Measurements from ENCODE around the gene PUSL1.
A peak's percentile ranks its signal among the peaks of the same experiment; 100 is the strongest.
"Not testable (repeated sequence)": the region's sequence is repeated elsewhere in the genome, so short reads cannot be mapped to it uniquely, and the experiment has no call there.

PUSL1 gene

DNA sequence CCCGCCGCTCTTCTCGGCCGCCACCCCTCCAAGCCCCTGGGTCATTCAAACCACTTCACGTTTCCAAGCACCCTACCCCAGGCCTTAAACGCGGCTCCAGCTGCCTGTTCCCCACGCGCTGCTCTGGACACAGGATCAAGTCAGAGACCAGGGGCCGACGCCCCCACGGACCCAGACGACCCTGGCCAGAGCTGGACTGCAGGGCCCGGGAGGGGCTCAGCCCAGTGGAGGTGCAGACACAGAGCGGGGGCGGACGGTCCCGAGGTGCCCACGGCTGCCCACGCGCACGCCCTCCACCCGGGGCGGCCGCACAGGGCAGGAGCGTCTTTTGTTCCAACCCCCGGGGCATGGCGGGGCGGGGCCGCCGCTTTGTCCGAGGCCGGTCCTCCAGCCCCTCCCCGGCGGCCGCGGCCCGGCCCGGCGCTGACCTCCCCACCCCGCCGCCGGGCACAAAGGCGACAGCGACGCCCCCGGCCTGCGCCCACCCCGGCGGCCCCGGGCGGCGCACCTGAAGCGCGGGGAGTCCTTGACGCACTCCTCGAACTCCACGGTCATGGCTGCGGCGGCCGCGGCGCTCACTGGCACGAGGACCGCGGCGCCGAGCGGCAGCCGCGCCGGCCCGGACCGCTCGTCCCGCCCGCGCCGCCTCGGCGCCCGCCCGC, 1.0 kb upstream of the PUSL1 start:
- H3K27ac Mint-ChIP-seq: peak overlapping the region; percentile 76
- no peaks in the 10 kb centered on the region for H3K36me3 Mint-ChIP-seq (ENCODE audit: low read depth)
- no peaks in the 10 kb centered on the region for H3K9me3 Mint-ChIP-seq
- H3K4me3 Mint-ChIP-seq: peak overlapping the region; percentile 81
- no peaks in the 10 kb centered on the region for H3K27me3 Mint-ChIP-seq (ENCODE audit: low read depth)
- peaks cover 14% of the 10 kb centered on the region for H3K4me1 Mint-ChIP-seq (ENCODE audit: low read depth)

DNA sequence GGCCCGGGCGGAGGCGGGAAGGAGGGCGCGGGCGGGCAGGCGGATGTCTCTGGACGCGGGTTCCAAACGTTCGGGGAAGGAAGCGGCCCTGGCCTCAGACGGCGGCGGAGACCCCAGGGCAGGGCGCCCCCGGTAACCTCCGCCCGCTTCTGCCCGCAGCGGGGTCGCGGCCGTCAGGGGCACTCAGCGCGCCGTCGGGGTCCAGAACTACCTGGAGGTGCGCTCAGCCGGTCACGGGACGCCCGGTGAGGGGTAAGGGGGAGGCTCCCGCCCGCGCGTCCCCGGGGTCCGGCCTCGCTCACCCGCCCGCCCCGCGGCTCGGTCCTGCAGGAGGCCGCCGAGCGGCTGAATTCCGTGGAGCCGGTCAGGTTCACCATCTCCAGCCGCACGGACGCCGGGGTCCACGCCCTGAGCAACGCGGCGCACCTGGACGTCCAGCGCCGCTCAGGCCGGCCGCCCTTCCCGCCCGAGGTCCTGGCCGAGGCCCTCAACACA, 406 bp downstream of the PUSL1 start:
- H3K4me3 Mint-ChIP-seq: peak overlapping the region; percentile 81
- H3K4me1 Mint-ChIP-seq (ENCODE audit: low read depth): peaks cover 14% of the 10 kb centered on the region
- H3K36me3 Mint-ChIP-seq (ENCODE audit: low read depth): peaks cover 5% of the 10 kb centered on the region
- no peaks in the 10 kb centered on the region for H3K9me3 Mint-ChIP-seq
- H3K27me3 Mint-ChIP-seq (ENCODE audit: low read depth): no peaks in the 10 kb centered on the region
- peak overlapping the region; percentile 70 for H3K27ac Mint-ChIP-seq

DNA sequence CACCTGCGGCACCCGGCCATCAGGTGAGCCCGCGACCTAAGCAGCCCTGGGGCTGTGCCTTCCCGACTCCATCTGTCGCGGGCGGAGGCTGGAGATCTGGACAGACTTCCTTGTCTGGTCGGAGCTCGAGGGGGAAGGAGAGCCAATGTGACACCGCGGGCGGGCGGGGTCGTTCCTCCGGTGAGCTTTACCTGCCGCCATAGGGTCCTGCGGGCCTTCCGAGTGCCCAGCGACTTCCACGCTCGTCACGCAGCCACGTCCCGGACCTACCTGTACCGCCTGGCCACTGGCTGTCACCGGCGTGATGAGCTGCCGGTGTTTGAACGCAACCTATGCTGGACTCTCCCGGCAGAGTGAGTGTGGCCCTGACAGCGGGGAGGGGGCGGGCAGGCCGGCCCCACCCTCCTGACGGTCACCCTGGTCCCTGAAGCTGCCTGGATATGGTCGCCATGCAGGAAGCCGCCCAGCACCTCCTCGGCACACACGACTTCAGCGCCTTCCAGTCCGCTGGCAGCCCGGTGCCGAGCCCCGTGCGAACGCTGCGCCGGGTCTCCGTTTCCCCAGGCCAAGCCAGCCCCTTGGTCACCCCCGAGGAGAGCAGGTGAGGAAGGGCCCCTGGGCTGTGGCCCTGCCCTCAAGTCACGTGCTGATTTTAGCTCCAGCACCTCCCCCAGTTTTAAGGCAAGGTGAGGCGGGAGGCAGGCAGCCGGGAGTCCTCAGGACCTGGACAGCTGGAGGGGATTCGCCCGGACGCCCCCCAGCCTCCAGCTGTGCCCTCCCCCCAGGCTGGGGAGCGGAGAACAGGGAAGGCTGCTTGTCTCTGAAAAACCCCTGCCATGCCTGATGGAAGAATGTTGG, 1.1 kb downstream of the PUSL1 start:
- peak overlapping the region; percentile 36 for H3K27ac Mint-ChIP-seq
- H3K9me3 Mint-ChIP-seq: no peaks in the 10 kb centered on the region
- peaks cover 5% of the 10 kb centered on the region for H3K36me3 Mint-ChIP-seq (ENCODE audit: low read depth)

DNA sequence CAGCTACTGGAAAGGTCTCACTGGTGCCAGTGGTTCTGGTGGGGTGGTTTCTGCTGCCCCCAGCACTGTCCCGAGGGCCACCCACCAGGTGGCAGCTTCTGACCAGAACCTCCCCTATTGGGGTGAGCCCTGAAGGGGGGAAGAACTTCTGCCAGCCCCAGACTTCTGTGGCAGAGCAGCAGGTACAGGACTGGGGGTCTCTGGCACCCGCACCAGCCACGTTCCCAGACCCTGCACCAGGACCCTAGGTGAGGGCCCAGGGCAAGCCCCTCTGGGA, 1.6 kb downstream of the PUSL1 start:
- Mint-ChIP-seq H3K4me1 (ENCODE audit: low read depth) (peaks cover 14% of the 10 kb centered on the region), H3K27me3 (ENCODE audit: low read depth) (no peaks in the 10 kb centered on the region), H3K4me3 (peak overlapping the region; percentile 68), H3K9me3 (no peaks in the 10 kb centered on the region), H3K27ac (no peak overlapping the region), H3K36me3 (ENCODE audit: low read depth) (peaks cover 5% of the 10 kb centered on the region)

More for the DNA sequence above, 1.1 kb downstream of the PUSL1 start:
- Mint-ChIP-seq H3K27me3 (ENCODE audit: low read depth) (no peaks in the 10 kb centered on the region), H3K4me1 (ENCODE audit: low read depth) (peaks cover 14% of the 10 kb centered on the region), H3K4me3 (peak overlapping the region; percentile 68)

- Mint-ChIP-seq H3K27ac (no peak overlapping the region), H3K4me1 (ENCODE audit: low read depth) (peaks cover 14% of the 10 kb centered on the region), H3K27me3 (ENCODE audit: low read depth) (no peaks in the 10 kb centered on the region), H3K36me3 (ENCODE audit: low read depth) (peaks cover 5% of the 10 kb centered on the region), H3K4me3 (no peak overlapping the region), H3K9me3 (no peaks in the 10 kb centered on the region)
These were observed 2.2 kb downstream of the PUSL1 start for GRCh38 chr1:1310476-1311053.

GRCh38 chr1:1311107-1312104, 3.0 kb downstream of the PUSL1 start:
- H3K4me3 Mint-ChIP-seq: no peak overlapping the region
- H3K9me3 Mint-ChIP-seq: no peaks in the 10 kb centered on the region
- peaks cover 8% of the 10 kb centered on the region for H3K4me1 Mint-ChIP-seq (ENCODE audit: low read depth)
- no peaks in the 10 kb centered on the region for H3K27me3 Mint-ChIP-seq (ENCODE audit: low read depth)
- H3K36me3 Mint-ChIP-seq (ENCODE audit: low read depth): peaks cover 5% of the 10 kb centered on the region
- H3K27ac Mint-ChIP-seq: no peak overlapping the region

- H3K4me1 Mint-ChIP-seq (ENCODE audit: low read depth): no peaks in the 10 kb centered on the region
- H3K4me3 Mint-ChIP-seq: no peak overlapping the region
- no peaks in the 10 kb centered on the region for H3K27me3 Mint-ChIP-seq (ENCODE audit: low read depth)
- no peak overlapping the region for H3K27ac Mint-ChIP-seq
- peaks cover 10% of the 10 kb centered on the region for H3K36me3 Mint-ChIP-seq (ENCODE audit: low read depth)
- H3K9me3 Mint-ChIP-seq: no peaks in the 10 kb centered on the region
These were observed 4.3 kb downstream of the PUSL1 start for GRCh38 chr1:1312450-1313314.

GRCh38 chr1:1313500-1314236, 5.3 kb downstream of the PUSL1 start:
- Mint-ChIP-seq H3K4me1 (ENCODE audit: low read depth) (no peaks in the 10 kb centered on the region), H3K36me3 (ENCODE audit: low read depth) (peaks cover 10% of the 10 kb centered on the region), H3K9me3 (no peaks in the 10 kb centered on the region), H3K4me3 (no peak overlapping the region), H3K27me3 (ENCODE audit: low read depth) (no peaks in the 10 kb centered on the region), H3K27ac (no peak overlapping the region)

GRCh38 chr1:1314237-1314586, 5.8 kb downstream of the PUSL1 start:
- H3K27ac Mint-ChIP-seq: no peak overlapping the region

GRCh38 chr1:1314678-1315335, 6.4 kb downstream of the PUSL1 start:
- H3K9me3 Mint-ChIP-seq: no peaks in the 10 kb centered on the region
- H3K4me3 Mint-ChIP-seq: no peak overlapping the region
- H3K27me3 Mint-ChIP-seq (ENCODE audit: low read depth): no peaks in the 10 kb centered on the region
- H3K4me1 Mint-ChIP-seq (ENCODE audit: low read depth): no peaks in the 10 kb centered on the region
- H3K27ac Mint-ChIP-seq: no peak overlapping the region
- H3K36me3 Mint-ChIP-seq (ENCODE audit: low read depth): peaks cover 10% of the 10 kb centered on the region

More at GRCh38 chr1:1314237-1314586, 5.8 kb downstream of the PUSL1 start:
- no peaks in the 10 kb centered on the region for H3K4me1 Mint-ChIP-seq (ENCODE audit: low read depth)
- H3K36me3 Mint-ChIP-seq (ENCODE audit: low read depth): peaks cover 10% of the 10 kb centered on the region
- H3K27me3 Mint-ChIP-seq (ENCODE audit: low read depth): no peaks in the 10 kb centered on the region
- no peaks in the 10 kb centered on the region for H3K9me3 Mint-ChIP-seq
- no peak overlapping the region for H3K4me3 Mint-ChIP-seq

DNA sequence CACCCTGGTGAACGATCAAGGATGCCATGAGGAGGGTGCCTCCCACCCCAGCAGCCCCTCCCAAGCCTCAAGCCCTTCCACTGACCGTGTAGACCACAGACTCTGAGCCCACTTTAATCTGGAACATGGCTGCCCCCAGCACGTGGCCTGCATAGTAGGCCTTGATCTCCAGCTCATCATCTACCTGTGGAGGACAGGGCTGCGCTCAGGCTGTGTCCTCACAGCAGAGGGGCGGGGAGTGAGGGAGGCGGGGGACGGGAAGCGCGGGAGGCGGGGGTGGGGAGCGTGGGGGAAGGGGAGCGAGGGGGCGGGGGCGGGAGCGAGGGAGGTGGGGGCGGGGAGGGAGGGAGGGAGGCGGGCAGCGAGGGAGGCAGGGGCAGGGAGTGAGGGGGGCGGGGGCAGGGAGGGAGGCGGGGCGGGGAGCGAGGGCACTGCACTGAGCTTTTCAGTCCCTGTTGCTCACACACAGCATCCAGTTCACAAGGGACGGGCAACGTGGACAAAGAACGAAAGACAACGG, 7.1 kb downstream of the PUSL1 start:
- Mint-ChIP-seq H3K27ac (no peak overlapping the region), H3K36me3 (ENCODE audit: low read depth) (peaks cover 13% of the 10 kb centered on the region)

GRCh38 chr1:1316199-1316598, 7.8 kb downstream of the PUSL1 start:
- H3K4me3 Mint-ChIP-seq; H3K4me1 Mint-ChIP-seq (ENCODE audit: low read depth); H3K27ac Mint-ChIP-seq; H3K27me3 Mint-ChIP-seq (ENCODE audit: low read depth); H3K9me3 Mint-ChIP-seq: not testable (repeated sequence)
- H3K36me3 Mint-ChIP-seq (ENCODE audit: low read depth): peaks cover 13% of the 10 kb centered on the region

More for the DNA sequence above, 7.1 kb downstream of the PUSL1 start:
- no peak overlapping the region for H3K4me3 Mint-ChIP-seq
- no peaks in the 10 kb centered on the region for H3K9me3 Mint-ChIP-seq
- H3K27me3 Mint-ChIP-seq (ENCODE audit: low read depth): no peaks in the 10 kb centered on the region
- H3K4me1 Mint-ChIP-seq (ENCODE audit: low read depth): peaks cover 2% of the 10 kb centered on the region

Data from T-helper 1 cell treated with Interleukin-12 subunit alpha and Interleukin-12 subunit beta and Interleukin-4 antibody, amounts not matched to agents 30 μg/mL and 1 μg/mL, for 36 hours (primary cell).